SU-DHL-6 (cell line): Measurements from ENCODE around the gene TMEM50B.

ENCODE experiments used
- CTCF ChIP-seq: fragments of 200-600 bp; sonication (generic); IDR thresholded peaks from one replicate; pipeline ENCODE4 v1.5.1; 2017; ENCODE audit warnings: antibody characterized with exemption, mild to moderate bottlenecking, low read length, moderate library complexity; ENCODE audit not compliant: insufficient read depth, poor library complexity, severe bottlenecking
- EZH2phosphoT487 ChIP-seq: fragments of 200-600 bp; sonication (generic), shearing (Covaris generic); conservative IDR thresholded peaks from 2 replicates; pipeline ENCODE4 v1.6.1; 2018; ENCODE audit warnings: mild to moderate bottlenecking, antibody characterized with exemption, low read length, moderate library complexity, mixed read lengths

- TF ChIP-seq CTCF (no peak), EZH2phosphoT487 (no peak)
These were observed 61.1 kb downstream of the TMEM50B start for GRCh38 chr21:33418691-33419090.
